ENCODE measurements around the gene ETV6. TPM values are rescaled to one million over a fixed set of nuclear protein-coding genes. Genes with fewer than 3 reads are reported as not detected.

The ETV6 gene
- total RNA-seq, 2 experiments from 2014 or later: 28.5 to 30.2 TPM

GRCh38 chr12:11662369-11662768, 12.9 kb downstream of the ETV6 start:
- peaks cover 52% of the 10 kb centered on the region for H3K4me1 ChIP-seq (ENCODE audit: insufficient read depth, low read length)
- ChIA-PET POLR2A (no interaction called here), CTCF (interaction anchor here (0.7 kb wide), 1 partner anchor 21 kb away, joined by 3 read pairs; no protein-coding TSS in a partner anchor)
- Mint-ChIP-seq H3K9me3 (no peaks in the 10 kb centered on the region), H3K36me3 (ENCODE audit: low read depth) (peaks cover 14% of the 10 kb centered on the region), H3K27me3 (no peaks in the 10 kb centered on the region), H3K4me1 (ENCODE audit: low read depth) (peaks cover 85% of the 10 kb centered on the region), H3K4me3 (no peak overlapping the region), H3K27ac (peak overlapping the region; percentile 40)
- ATAC-seq (ENCODE audit: poor library complexity): no peak
- peaks cover 13% of the 10 kb centered on the region for H3K36me3 ChIP-seq (ENCODE audit: insufficient read depth, low read length)
- H3K27me3 ChIP-seq (ENCODE audit: control insufficient read depth in 1 of 2, insufficient read depth in 2 of 2, low read length in 2 of 2): no peaks in the 10 kb centered on the region
- no peaks in the 10 kb centered on the region for H3K9me3 ChIP-seq (ENCODE audit: control insufficient read depth in 1 of 2, insufficient read depth in 1 of 2, low read length in 2 of 2)
- no peak overlapping the region for H3K27ac ChIP-seq (ENCODE audit: low read depth in 1 of 2, low read length in 2 of 2)
- no peak for TF ChIP-seq CTCF (IDR thresholded peaks at IDR 0.05)
- H3K4me3 ChIP-seq (ENCODE audit: low read length): no peak overlapping the region
- intact Hi-C loops (cut with DNase I, micrococcal nuclease): no loop called here
- DNase-seq: no peak

GRCh38 chr12:11663130-11663529, 13.7 kb downstream of the ETV6 start:
- H3K27ac Mint-ChIP-seq: no peak overlapping the region
- POLR2A ChIA-PET: interaction anchor here (1.0 kb wide), 1 partner anchor 14 kb away, joined by 3 read pairs; the partner anchor contains the start of gene ETV6
- Histone ChIP-seq H3K9me3 (ENCODE audit: control insufficient read depth in 1 of 2, insufficient read depth in 1 of 2, low read length in 2 of 2) (no peaks in the 10 kb centered on the region), H3K27me3 (ENCODE audit: control insufficient read depth in 1 of 2, insufficient read depth in 2 of 2, low read length in 2 of 2) (no peaks in the 10 kb centered on the region), H3K36me3 (ENCODE audit: insufficient read depth, low read length) (peaks cover 13% of the 10 kb centered on the region), H3K4me1 (ENCODE audit: insufficient read depth, low read length) (peaks cover 50% of the 10 kb centered on the region), H3K4me3 (ENCODE audit: low read length) (no peak overlapping the region), H3K27ac (ENCODE audit: low read depth in 1 of 2, low read length in 2 of 2) (no peak overlapping the region)
- no peak for TF ChIP-seq CTCF (IDR thresholded peaks at IDR 0.05)
- intact Hi-C loops (cut with DNase I, micrococcal nuclease): no loop called here
- no peak for ATAC-seq (ENCODE audit: poor library complexity)
- CTCF ChIA-PET: no interaction called here
- H3K36me3 Mint-ChIP-seq (ENCODE audit: low read depth): peaks cover 14% of the 10 kb centered on the region
- H3K4me1 Mint-ChIP-seq (ENCODE audit: low read depth): peaks cover 80% of the 10 kb centered on the region
- no peaks in the 10 kb centered on the region for H3K27me3 Mint-ChIP-seq
- H3K9me3 Mint-ChIP-seq: no peaks in the 10 kb centered on the region
- no peak overlapping the region for H3K4me3 Mint-ChIP-seq
- no peak for DNase-seq

- H3K4me1 Mint-ChIP-seq (ENCODE audit: low read depth): peaks cover 80% of the 10 kb centered on the region
These were observed 14.6 kb downstream of the ETV6 start for GRCh38 chr12:11664101-11664500.

More at GRCh38 chr12:11664101-11664500, 14.6 kb downstream of the ETV6 start:
- DNase-seq (no peak), ATAC-seq (ENCODE audit: poor library complexity) (no peak)
- Histone ChIP-seq H3K36me3 (ENCODE audit: insufficient read depth, low read length) (peaks cover 16% of the 10 kb centered on the region), H3K4me3 (ENCODE audit: low read length) (no peak overlapping the region), H3K27ac (ENCODE audit: low read depth in 1 of 2, low read length in 2 of 2) (no peak overlapping the region), H3K27me3 (ENCODE audit: control insufficient read depth in 1 of 2, insufficient read depth in 2 of 2, low read length in 2 of 2) (no peaks in the 10 kb centered on the region), H3K4me1 (ENCODE audit: insufficient read depth, low read length) (peaks cover 47% of the 10 kb centered on the region), H3K9me3 (ENCODE audit: control insufficient read depth in 1 of 2, insufficient read depth in 1 of 2, low read length in 2 of 2) (no peaks in the 10 kb centered on the region)
- peaks cover 14% of the 10 kb centered on the region for H3K36me3 Mint-ChIP-seq (ENCODE audit: low read depth)
- no peak for TF ChIP-seq CTCF (IDR thresholded peaks at IDR 0.05)
- POLR2A ChIA-PET: interaction anchor here (1.0 kb wide), 1 partner anchor 15 kb away, joined by 3 read pairs; the partner anchor contains the start of gene ETV6
- H3K27ac Mint-ChIP-seq: no peak overlapping the region
- CTCF ChIA-PET: no interaction called here
- H3K27me3 Mint-ChIP-seq: no peaks in the 10 kb centered on the region
- intact Hi-C loops (cut with DNase I, micrococcal nuclease): no loop called here
- H3K4me3 Mint-ChIP-seq: no peak overlapping the region
- H3K9me3 Mint-ChIP-seq: no peaks in the 10 kb centered on the region
